ENCODE measurements around the gene ELL3.

DNA sequence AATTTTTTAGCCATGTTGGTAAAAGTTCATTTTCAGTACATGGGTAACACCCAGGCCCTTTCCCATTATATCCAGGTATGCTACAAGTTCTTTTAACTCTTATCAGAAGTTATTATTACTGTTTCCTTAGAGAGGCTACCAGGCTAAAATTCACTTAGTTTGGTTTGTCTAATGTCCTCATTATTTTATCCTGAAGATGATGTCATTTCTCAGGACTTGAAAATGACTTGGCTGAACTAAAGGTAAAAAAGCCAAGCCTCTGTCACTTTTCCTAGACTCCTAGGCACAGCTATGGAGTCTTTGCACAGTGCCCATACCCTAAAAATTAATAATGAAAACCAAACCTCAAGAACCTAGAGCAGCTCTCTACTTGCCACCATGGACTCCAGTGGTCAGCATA lies 4.1 kb downstream of the ELL3 start:
- TF ChIP-seq, protein P1, sequence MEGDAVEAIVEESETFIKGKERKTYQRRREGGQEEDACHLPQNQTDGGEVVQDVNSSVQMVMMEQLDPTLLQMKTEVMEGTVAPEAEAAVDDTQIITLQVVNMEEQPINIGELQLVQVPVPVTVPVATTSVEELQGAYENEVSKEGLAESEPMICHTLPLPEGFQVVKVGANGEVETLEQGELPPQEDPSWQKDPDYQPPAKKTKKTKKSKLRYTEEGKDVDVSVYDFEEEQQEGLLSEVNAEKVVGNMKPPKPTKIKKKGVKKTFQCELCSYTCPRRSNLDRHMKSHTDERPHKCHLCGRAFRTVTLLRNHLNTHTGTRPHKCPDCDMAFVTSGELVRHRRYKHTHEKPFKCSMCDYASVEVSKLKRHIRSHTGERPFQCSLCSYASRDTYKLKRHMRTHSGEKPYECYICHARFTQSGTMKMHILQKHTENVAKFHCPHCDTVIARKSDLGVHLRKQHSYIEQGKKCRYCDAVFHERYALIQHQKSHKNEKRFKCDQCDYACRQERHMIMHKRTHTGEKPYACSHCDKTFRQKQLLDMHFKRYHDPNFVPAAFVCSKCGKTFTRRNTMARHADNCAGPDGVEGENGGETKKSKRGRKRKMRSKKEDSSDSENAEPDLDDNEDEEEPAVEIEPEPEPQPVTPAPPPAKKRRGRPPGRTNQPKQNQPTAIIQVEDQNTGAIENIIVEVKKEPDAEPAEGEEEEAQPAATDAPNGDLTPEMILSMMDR (IDR thresholded peaks at IDR 0.05), result no peak
- no peak for TF ChIP-seq ZFX (IDR thresholded peaks at IDR 0.05; ENCODE audit: borderline replicate concordance)
